Vagina (tissue), 2 donors: ENCODE measurements around the gene DEPDC7.

Experiments
- POLR2A ChIP-seq, 2 donors: fragments of 450-650 bp; IDR thresholded peaks; one replicate each; pipeline ENCODE4 v1.6.1; 2017; ENCODE audit warnings: antibody characterized with exemption in 2 of 2, mild to moderate bottlenecking in 2 of 2, moderate library complexity in 2 of 2
- POLR2AphosphoS5 ChIP-seq, 2 donors: sonication (generic); formaldehyde crosslinking; IDR thresholded peaks; one replicate each; pipeline ENCODE4 v1.9.0; 2017; ENCODE audit warnings: antibody characterized with exemption in 2 of 2, mild to moderate bottlenecking in 2 of 2, low read depth in 1 of 2; ENCODE audit not compliant: insufficient read depth in 1 of 2
- TF ChIP-seq, protein P1 (sequence below), 3 experiments: fragments of 450-650 bp in 2 of 3; fragments of 200-600 bp in 1 of 3; sonication (generic) in 1 of 3; IDR thresholded peaks; one replicate each; pipeline ENCODE4 v1.5.1; 2017 to 2019; ENCODE audit warnings: antibody characterized with exemption in 3 of 3, mild to moderate bottlenecking in 2 of 3, moderate library complexity in 2 of 3

- TF ChIP-seq, protein P1, sequence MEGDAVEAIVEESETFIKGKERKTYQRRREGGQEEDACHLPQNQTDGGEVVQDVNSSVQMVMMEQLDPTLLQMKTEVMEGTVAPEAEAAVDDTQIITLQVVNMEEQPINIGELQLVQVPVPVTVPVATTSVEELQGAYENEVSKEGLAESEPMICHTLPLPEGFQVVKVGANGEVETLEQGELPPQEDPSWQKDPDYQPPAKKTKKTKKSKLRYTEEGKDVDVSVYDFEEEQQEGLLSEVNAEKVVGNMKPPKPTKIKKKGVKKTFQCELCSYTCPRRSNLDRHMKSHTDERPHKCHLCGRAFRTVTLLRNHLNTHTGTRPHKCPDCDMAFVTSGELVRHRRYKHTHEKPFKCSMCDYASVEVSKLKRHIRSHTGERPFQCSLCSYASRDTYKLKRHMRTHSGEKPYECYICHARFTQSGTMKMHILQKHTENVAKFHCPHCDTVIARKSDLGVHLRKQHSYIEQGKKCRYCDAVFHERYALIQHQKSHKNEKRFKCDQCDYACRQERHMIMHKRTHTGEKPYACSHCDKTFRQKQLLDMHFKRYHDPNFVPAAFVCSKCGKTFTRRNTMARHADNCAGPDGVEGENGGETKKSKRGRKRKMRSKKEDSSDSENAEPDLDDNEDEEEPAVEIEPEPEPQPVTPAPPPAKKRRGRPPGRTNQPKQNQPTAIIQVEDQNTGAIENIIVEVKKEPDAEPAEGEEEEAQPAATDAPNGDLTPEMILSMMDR (IDR thresholded peaks at IDR 0.05): no peak
- TF ChIP-seq POLR2A (IDR thresholded peaks at IDR 0.05) (no peak), POLR2AphosphoS5 (IDR thresholded peaks at IDR 0.05; ENCODE audit: insufficient read depth in 1 of 2, low read depth in 1 of 2) (no peak)
Measured at GRCh38 chr11:33044285-33044756, 28.6 kb downstream of the DEPDC7 start.
